ENCODE results near the gene RALGDS. TPM values are rescaled to one million over a fixed set of nuclear protein-coding genes. Genes with fewer than 3 reads are reported as not detected.
"Not testable (repeated sequence)": the region's sequence is repeated elsewhere in the genome, so short reads cannot be mapped to it uniquely, and the experiment has no call there.

The RALGDS gene
- total RNA-seq, 1 donor, result 13.8 TPM

DNA sequence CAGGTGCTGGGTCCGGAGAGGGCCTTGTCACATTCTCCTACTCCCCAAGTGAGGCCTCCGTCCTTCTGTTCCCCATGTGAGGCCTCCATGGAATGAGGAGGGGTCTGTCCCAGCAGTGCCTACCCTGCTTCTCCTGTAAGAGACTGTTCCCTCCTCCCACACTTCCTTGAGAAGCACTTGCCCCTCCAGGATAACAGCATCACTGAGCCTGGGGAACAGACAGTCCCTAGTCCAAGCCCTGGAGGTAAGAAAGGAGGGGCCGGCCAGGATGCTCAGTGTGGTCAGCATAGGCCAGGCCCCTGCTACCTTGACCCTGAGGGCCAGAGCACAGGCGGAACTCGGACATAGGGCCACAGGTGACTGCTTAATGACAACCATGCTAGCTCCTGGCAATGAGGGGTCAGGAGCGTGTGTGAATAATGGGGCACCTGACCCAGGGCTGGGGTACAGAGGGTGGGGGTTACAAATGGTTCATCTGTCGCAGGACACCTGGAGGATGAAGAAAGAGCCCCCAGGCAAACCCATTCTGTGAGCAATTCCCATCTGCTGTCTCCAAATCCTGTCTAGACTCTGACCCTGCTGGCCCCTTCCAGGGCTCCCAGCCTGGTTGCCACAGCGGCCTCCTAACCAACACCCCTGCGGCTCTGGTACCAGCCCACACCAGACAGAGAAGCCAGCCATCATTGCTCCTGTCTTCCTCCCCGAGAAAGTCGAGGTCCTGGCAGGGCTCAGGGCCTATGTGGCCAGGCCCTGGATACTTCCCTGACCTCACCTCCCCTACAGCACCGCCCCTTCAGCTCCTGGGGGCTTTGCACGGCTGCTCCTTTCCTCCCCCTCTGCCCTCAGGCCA lies 20.3 kb downstream of the RALGDS start:
- TF ChIP-seq, protein P1, sequence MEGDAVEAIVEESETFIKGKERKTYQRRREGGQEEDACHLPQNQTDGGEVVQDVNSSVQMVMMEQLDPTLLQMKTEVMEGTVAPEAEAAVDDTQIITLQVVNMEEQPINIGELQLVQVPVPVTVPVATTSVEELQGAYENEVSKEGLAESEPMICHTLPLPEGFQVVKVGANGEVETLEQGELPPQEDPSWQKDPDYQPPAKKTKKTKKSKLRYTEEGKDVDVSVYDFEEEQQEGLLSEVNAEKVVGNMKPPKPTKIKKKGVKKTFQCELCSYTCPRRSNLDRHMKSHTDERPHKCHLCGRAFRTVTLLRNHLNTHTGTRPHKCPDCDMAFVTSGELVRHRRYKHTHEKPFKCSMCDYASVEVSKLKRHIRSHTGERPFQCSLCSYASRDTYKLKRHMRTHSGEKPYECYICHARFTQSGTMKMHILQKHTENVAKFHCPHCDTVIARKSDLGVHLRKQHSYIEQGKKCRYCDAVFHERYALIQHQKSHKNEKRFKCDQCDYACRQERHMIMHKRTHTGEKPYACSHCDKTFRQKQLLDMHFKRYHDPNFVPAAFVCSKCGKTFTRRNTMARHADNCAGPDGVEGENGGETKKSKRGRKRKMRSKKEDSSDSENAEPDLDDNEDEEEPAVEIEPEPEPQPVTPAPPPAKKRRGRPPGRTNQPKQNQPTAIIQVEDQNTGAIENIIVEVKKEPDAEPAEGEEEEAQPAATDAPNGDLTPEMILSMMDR (IDR thresholded peaks at IDR 0.05; ENCODE audit: insufficient read depth, low read depth, low read length), result no peak
- no peak for DNase-seq (ENCODE audit: low read depth)
- H3K4me3 ChIP-seq (ENCODE audit: low read depth, low read length), result no peak overlapping the region

DNA sequence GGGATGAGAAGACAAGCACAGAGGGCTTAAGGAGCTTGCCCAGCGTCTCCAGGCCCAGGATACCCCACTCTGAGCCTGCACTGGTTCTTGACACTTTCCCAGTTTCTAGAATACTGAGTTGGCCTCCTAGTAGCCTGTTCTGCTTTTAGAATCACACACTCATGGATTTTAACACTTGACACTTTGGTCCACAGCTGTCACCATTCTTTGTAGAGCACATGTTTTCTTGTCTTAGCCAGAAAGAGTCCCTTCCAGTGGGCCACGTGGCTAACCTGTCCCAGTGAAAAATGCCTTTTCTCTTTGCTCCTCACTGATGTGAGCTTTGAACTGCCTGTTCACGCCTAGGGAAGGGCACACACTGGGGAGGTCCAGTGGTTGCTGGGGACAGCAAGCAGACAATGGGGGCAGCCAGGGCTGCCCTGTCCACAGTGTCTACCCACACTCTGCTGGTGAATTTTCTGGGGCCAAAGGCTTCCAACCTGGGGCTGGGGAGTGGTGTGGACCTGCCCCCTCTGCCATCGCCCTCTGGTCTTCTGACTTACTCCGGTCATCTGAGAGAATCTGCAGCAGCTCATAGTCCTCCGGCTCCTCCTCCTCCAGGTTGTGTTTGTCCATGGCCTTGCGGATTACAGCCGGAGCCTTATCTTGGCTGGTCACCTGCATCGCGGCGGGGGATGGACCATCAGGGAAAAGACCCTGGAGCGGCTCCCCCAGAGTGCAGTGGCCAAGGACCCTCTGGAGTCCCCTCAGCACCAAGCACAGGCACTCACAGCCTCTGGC lies 21.1 kb downstream of the RALGDS start:
- no peak for DNase-seq (ENCODE audit: low read depth)
- TF ChIP-seq, protein P1 (IDR thresholded peaks at IDR 0.05; ENCODE audit: insufficient read depth, low read depth, low read length), result no peak
- no peak overlapping the region for H3K4me3 ChIP-seq (ENCODE audit: low read depth, low read length)

DNA sequence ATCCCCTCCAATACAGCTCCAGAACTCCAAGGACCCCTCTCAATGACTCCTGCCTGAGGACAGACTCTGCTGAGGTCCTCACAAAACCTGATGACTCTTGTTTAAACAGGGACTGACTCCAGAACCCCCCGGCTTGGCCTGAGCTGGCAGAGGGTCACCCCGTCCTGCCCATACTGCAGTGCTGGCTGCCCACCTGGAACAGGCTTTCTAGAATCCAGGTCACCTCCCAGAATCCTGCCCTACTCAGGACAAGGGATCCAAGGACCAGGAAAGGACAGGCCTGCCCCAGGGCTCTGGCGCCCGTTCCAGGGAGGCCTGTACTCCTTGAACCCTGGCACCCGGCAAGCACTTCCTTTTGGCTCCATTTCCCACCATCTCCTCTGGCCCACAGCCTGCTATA lies 22.2 kb downstream of the RALGDS start:
- TF ChIP-seq, protein P1 (IDR thresholded peaks at IDR 0.05; ENCODE audit: insufficient read depth, low read depth, low read length), result no peak
- no peak overlapping the region for H3K4me3 ChIP-seq (ENCODE audit: low read depth, low read length)
- no peak for DNase-seq (ENCODE audit: low read depth)

DNA sequence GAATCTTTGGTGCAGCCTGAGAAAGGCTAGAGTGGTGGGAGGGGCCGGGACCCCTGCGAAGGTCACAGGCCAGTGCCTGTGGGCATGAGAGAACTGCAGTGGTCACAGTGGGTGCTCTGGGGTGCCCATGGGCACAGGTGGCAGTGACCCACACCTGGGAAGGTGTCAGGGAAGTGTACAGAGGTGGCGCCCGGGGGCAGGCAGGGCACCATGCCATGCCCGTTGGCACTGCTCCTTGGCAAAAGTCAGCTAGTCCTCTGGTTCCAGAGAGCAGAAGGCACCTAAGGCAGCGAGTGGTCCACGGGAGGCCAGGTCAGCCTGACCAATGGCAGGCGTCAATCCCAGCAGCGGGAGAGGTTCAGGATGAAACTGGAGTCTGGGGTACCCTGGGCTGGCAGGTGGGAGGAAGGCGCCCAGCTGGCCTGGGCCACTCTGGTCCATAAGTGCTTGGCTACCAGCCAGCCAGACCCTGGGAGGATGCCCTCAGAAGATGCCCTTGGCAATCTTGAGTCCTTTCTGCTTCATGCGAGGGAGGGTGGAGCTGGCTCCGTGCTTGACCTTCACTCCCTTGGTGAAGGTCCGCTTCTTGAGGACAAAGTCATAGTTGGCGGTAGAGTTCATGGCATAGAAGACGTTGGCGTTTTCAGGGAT lies 22.8 kb downstream of the RALGDS start:
- no peak overlapping the region for H3K4me3 ChIP-seq (ENCODE audit: low read depth, low read length)
- no peak for DNase-seq (ENCODE audit: low read depth)
- TF ChIP-seq, protein P1 (IDR thresholded peaks at IDR 0.05; ENCODE audit: insufficient read depth, low read depth, low read length), result no peak

DNA sequence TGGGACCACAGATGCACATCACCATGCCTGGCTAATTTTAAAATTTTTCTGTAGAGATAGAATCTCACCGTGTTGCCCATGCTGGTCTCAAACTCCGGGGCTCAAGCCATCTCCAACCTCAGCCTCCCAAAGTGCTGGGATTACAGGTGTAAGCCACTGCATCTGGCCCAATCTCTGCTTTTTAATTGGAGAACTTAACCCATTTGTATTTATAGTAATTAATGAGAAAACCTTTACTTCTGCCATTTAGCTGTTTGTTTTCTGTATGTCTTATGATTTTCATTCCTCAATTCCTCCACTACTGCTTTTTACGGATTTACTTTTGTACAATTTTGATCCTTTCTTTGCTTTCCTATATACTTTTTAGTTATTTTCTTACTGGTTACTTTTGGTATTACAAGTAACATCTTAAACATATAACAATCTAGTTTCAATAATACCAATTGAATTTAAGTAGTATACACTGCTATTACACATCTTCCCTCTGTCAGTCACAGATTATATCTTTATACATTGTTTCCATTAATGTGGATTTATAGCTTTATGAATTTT lies 26.1 kb downstream of the RALGDS start:
- TF ChIP-seq, protein P1 (IDR thresholded peaks at IDR 0.05; ENCODE audit: insufficient read depth, low read depth, low read length), result no peak
- DNase-seq (ENCODE audit: low read depth), result no peak
- H3K4me3 ChIP-seq (ENCODE audit: low read depth, low read length), result no peak overlapping the region

DNA sequence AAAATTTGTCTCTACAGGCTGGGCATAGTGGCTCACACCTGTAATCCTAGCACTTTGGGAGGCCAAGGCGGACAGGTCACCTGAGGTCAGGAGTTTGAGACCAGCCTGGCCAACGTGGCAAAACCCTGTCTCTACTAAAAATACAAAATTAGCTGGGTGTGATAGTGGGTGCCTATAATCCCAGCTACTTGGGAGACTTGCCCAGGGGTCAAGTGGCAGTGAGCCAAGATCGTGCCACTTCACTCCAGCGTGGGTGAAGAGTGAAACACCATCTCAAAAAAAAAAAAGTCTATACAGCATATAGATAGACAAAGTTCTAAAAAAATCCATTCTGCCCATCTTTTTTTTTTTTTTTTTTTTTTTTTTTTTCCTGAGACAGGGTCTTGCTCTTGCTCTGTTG lies 26.7 kb downstream of the RALGDS start:
- not testable (repeated sequence) for DNase-seq (ENCODE audit: low read depth); H3K4me3 ChIP-seq (ENCODE audit: low read depth, low read length)
